AG10803 (cell line): ENCODE results near the gene BIN1.

ENCODE experiments used
- DNase-seq: peaks from one replicate; pipeline ENCODE4 v3.0.0; 2010; ENCODE audit warnings: low read depth
- H3K4me3 ChIP-seq: 2 replicates; pipeline ENCODE4 v1.5.1; 2011; ENCODE audit warnings: mild to moderate bottlenecking, low read length, control low read depth
- CTCF ChIP-seq: conservative IDR thresholded peaks from 2 replicates; pipeline ENCODE4 v1.5.1; 2011; ENCODE audit warnings: mild to moderate bottlenecking, low read length, control low read depth, inconsistent platforms

BIN1 gene

GRCh38 chr2:127079358-127079920 is 27.5 kb downstream of the BIN1 start:
- no peak overlapping the region for H3K4me3 ChIP-seq
- no peak for DNase-seq
- TF ChIP-seq CTCF: no peak

GRCh38 chr2:127078666-127079270 is 28.2 kb downstream of the BIN1 start:
- no peak for DNase-seq
- H3K4me3 ChIP-seq: no peak overlapping the region
- no peak for TF ChIP-seq CTCF

- no peak for DNase-seq
- no peak for TF ChIP-seq CTCF
- H3K4me3 ChIP-seq: no peak overlapping the region
These were observed 28.9 kb downstream of the BIN1 start for GRCh38 chr2:127078028-127078427.

GRCh38 chr2:127076924-127077323 is 30.0 kb downstream of the BIN1 start:
- no peak overlapping the region for H3K4me3 ChIP-seq
- TF ChIP-seq CTCF: no peak
- DNase-seq: no peak

GRCh38 chr2:127076290-127076689 is 30.7 kb downstream of the BIN1 start:
- H3K4me3 ChIP-seq: no peak overlapping the region
- no peak for DNase-seq
- TF ChIP-seq CTCF: no peak

GRCh38 chr2:127075821-127076220 is 31.1 kb downstream of the BIN1 start:
- TF ChIP-seq CTCF: no peak
- no peak for DNase-seq
- H3K4me3 ChIP-seq: no peak overlapping the region

- DNase-seq: no peak
- H3K4me3 ChIP-seq: no peak overlapping the region
- no peak for TF ChIP-seq CTCF
These were observed 32.0 kb downstream of the BIN1 start for GRCh38 chr2:127074936-127075335.
